Measurements from ENCODE around the gene SLC25A14. TPM values are rescaled to one million over a fixed set of nuclear protein-coding genes. Genes with fewer than 3 reads are reported as not detected.

Gene SLC25A14
- total RNA-seq, 3 donors from 2014 or later: 8.3 to 12.9 (median 12.7) TPM

GRCh38 chrX:130419263-130419662, 79.5 kb downstream of the SLC25A14 start:
- Histone ChIP-seq H3K4me1 (ENCODE audit: low read depth) (no peaks in the 10 kb centered on the region), H3K4me3 (no peak overlapping the region), H3K9me3 (no peaks in the 10 kb centered on the region), H3K36me3 (ENCODE audit: low read depth) (no peaks in the 10 kb centered on the region)
- TF ChIP-seq CTCF (IDR thresholded peaks at IDR 0.05): no peak
- ATAC-seq (no peak), DNase-seq (no peak)
- intact Hi-C loops (cut with DNase I, micrococcal nuclease): no loop called here

Other genes with a start within 250 kb of the SLC25A14 start
- 10 to 100 TPM; 26.3 to 65.0 (median 43.7) TPM for gene ELF4, start 229.4 kb upstream of the SLC25A14 start, total RNA-seq
- 10 to 100 TPM; 45.3 to 66.9 (median 50.0) TPM for gene AIFM1, start 174.1 kb upstream of the SLC25A14 start, total RNA-seq
- gene RAB33A, start 168.0 kb upstream of the SLC25A14 start, total RNA-seq: under 1 TPM; 0.38 to 0.55 (median 0.47) TPM
- gene ZNF280C, start 71.0 kb upstream of the SLC25A14 start, total RNA-seq: 1 to 10 TPM; 2.3 to 4.3 (median 3.2) TPM
- under 1 TPM in 1 of 3 donors, not detected in 2; 0.29 TPM for gene GPR119, start 45.8 kb downstream of the SLC25A14 start, total RNA-seq
- 10 to 100 TPM; 14.7 to 18.1 (median 15.0) TPM for gene RBMX2, start 62.1 kb downstream of the SLC25A14 start, total RNA-seq